Measurements from ENCODE around the gene ETNPPL. TPM values are rescaled to one million over a fixed set of nuclear protein-coding genes. Genes with fewer than 3 reads are reported as not detected.

Gene ETNPPL
- total and polyA plus RNA-seq, 2 of the 13 experiments (the other 11 are each of a cell fraction or from before 2014, with no cell fraction given), result 1.4 to 6.0 TPM

- Histone ChIP-seq H4K20me1 (ENCODE audit: insufficient read depth, low read length) (no peaks in the 10 kb centered on the region), H3K9me3 (ENCODE audit: low read length) (no peaks in the 10 kb centered on the region), H3K79me2 (ENCODE audit: insufficient read depth, low read length) (no peaks in the 10 kb centered on the region), H3K4me1 (ENCODE audit: insufficient read depth, low read length) (peaks cover 19% of the 10 kb centered on the region), H2AFZ (ENCODE audit: low read length) (no peak overlapping the region), H3K4me3 (replicated peaks in 1 of 3; ENCODE audit: insufficient read depth in 1 of 3, low read depth in 2 of 3, low read length in 3 of 3) (no peak overlapping the region), H3K27ac (ENCODE audit: extremely low read length, insufficient read depth, low read length) (no peak overlapping the region), H3K36me3 (replicated peaks in 1 of 2; ENCODE audit: control insufficient read depth in 1 of 2, insufficient read depth in 2 of 2, low read length in 2 of 2) (no peaks in the 10 kb centered on the region), H3K27me3 (ENCODE audit: control insufficient read depth in 1 of 2, insufficient read depth in 2 of 2, low read length in 2 of 2) (no peaks in the 10 kb centered on the region; a peak in 2 of 5 replicates), H3K9ac (ENCODE audit: insufficient read depth, low read depth, low read length) (no peak overlapping the region), H3K4me2 (ENCODE audit: low read depth, low read length) (no peak overlapping the region)
- ATAC-seq, result no peak
- FAIRE-seq, result no peak
- in situ Hi-C loops (cut with HindIII; ENCODE audit: extremely low pct_ligation_motif_present, low pct_unique_long_range_greater_than_20kb) (no loop called here), intact Hi-C loops (cut with micrococcal nuclease; ENCODE audit: unreplicated experiment) (no loop called here)
- BruUV-seq (replicated peaks), result no TSS peak
- ChIA-PET CTCF (ENCODE audit: low intra/inter-chr PET ratio, low total read pairs) (no interaction called here), POLR2A (no interaction called here)
- 77% methylated on average over 3 of the region's 9 CpGs for WGBS (ENCODE audit: low lambda C conversion rate)
- DNase-seq (ENCODE audit: low spot score), result no peak
- no peak for TF ChIP-seq HNRNPUL1 (IDR thresholded peaks at IDR 0.05; ENCODE audit: low read depth, low read length)
- TF ChIP-seq GPBP1L1 (CRISPR knock-in tag; IDR thresholded peaks at IDR 0.05), result no peak
- TF ChIP-seq ZNF879 (CRISPR knock-in tag; IDR thresholded peaks at IDR 0.05), result no peak
- no peak for TF ChIP-seq ZNF235 (CRISPR knock-in tag; IDR thresholded peaks at IDR 0.05; ENCODE audit: borderline replicate concordance)
- TF ChIP-seq ZXDC (CRISPR knock-in tag; IDR thresholded peaks at IDR 0.05), result no peak
- no peak for TF ChIP-seq HMGXB4 (CRISPR knock-in tag; IDR thresholded peaks at IDR 0.05; ENCODE audit: borderline replicate concordance in 1 of 2, low read depth in 1 of 2)
- TF ChIP-seq ZNF792 (CRISPR knock-in tag; IDR thresholded peaks at IDR 0.05), result no peak
- no peak for TF ChIP-seq PTBP1 (IDR thresholded peaks at IDR 0.05; ENCODE audit: low read depth, low read length, poor library complexity, severe bottlenecking)
- TF ChIP-seq ZNF180 (CRISPR knock-in tag; IDR thresholded peaks at IDR 0.05; ENCODE audit: borderline replicate concordance, low read depth), result no peak
- TF ChIP-seq ZNF646 (CRISPR knock-in tag; IDR thresholded peaks at IDR 0.05), result no peak
Observed at GRCh38 chr4:108758498-108758897, 4.4 kb downstream of the ETNPPL start.

Data from HepG2 (cell line).